ENCODE data around the gene UGT2B17. TPM values are rescaled to one million over a fixed set of nuclear protein-coding genes. Genes with fewer than 3 reads are reported as not detected.

Gene UGT2B17
- total RNA-seq, 1 experiment from 2014 or later = not detected

GRCh38 chr4:68582339-68582717 is 6.2 kb upstream of the UGT2B17 start:
- ATAC-seq = no peak
- no peaks in the 10 kb centered on the region for H3K36me3 ChIP-seq (ENCODE audit: control insufficient read depth, insufficient read depth, low read length)

GRCh38 chr4:68581383-68582338 is 5.5 kb upstream of the UGT2B17 start:
- ATAC-seq (no peak), DNase-seq (ENCODE audit: low read depth, low spot score) (no peak)
- CTCF ChIA-PET = no interaction called here
- intact Hi-C loops (cut with micrococcal nuclease; ENCODE audit: unreplicated experiment) = no loop called here
- in situ Hi-C loops (cut with HindIII; ENCODE audit: low pct_unique_long_range_greater_than_20kb, low sequenced_read_pairs) = no loop called here
- Histone ChIP-seq H3K9me3 (ENCODE audit: control insufficient read depth, insufficient read depth, low read depth, low read length) (no peaks in the 10 kb centered on the region), H3K27ac (ENCODE audit: low read length) (no peak overlapping the region), H3K27me3 (ENCODE audit: control insufficient read depth, insufficient read depth, low read length) (no peaks in the 10 kb centered on the region), H3K4me1 (ENCODE audit: control insufficient read depth, insufficient read depth, low read length) (no peaks in the 10 kb centered on the region), H3K4me3 (ENCODE audit: low read depth in 2 of 2, low read length in 2 of 2) (no peak overlapping the region), H3K36me3 (ENCODE audit: control insufficient read depth, insufficient read depth, low read length) (no peaks in the 10 kb centered on the region)
- BruUV-seq (replicated peaks) = no TSS peak
- POLR2A ChIA-PET = no interaction called here
- TF ChIP-seq POLR2AphosphoS5 (IDR thresholded peaks at IDR 0.05; ENCODE audit: low read depth, low read length) (no peak), SIN3A (IDR thresholded peaks at IDR 0.05; ENCODE audit: borderline replicate concordance, insufficient read depth, low read depth, low read length) (no peak), TCF7L2 (IDR thresholded peaks at IDR 0.05; ENCODE audit: low read depth, low read length) (no peak), REST (IDR thresholded peaks at IDR 0.05; ENCODE audit: insufficient read depth in 1 of 2, low read depth in 2 of 2, low read length in 1 of 2) (no peak)

More at GRCh38 chr4:68582339-68582717, 6.2 kb upstream of the UGT2B17 start:
- in situ Hi-C loops (cut with HindIII; ENCODE audit: low pct_unique_long_range_greater_than_20kb, low sequenced_read_pairs) = no loop called here
- no peak overlapping the region for H3K4me3 ChIP-seq (ENCODE audit: low read depth in 2 of 2, low read length in 2 of 2)
- CTCF ChIA-PET = no interaction called here
- H3K27ac ChIP-seq (ENCODE audit: low read length) = no peak overlapping the region
- no TSS peak for BruUV-seq (replicated peaks)
- DNase-seq (ENCODE audit: low read depth, low spot score) = no peak
- no peaks in the 10 kb centered on the region for H3K4me1 ChIP-seq (ENCODE audit: control insufficient read depth, insufficient read depth, low read length)
- no peaks in the 10 kb centered on the region for H3K27me3 ChIP-seq (ENCODE audit: control insufficient read depth, insufficient read depth, low read length)
- TF ChIP-seq TCF7L2 (IDR thresholded peaks at IDR 0.05; ENCODE audit: low read depth, low read length) (no peak), POLR2AphosphoS5 (IDR thresholded peaks at IDR 0.05; ENCODE audit: low read depth, low read length) (no peak), REST (IDR thresholded peaks at IDR 0.05; ENCODE audit: insufficient read depth in 1 of 2, low read depth in 2 of 2, low read length in 1 of 2) (no peak), SIN3A (IDR thresholded peaks at IDR 0.05; ENCODE audit: borderline replicate concordance, insufficient read depth, low read depth, low read length) (no peak), CTCF (IDR thresholded peaks at IDR 0.05) (no peak)
- POLR2A ChIA-PET = no interaction called here
- intact Hi-C loops (cut with micrococcal nuclease; ENCODE audit: unreplicated experiment) = no loop called here
- H3K9me3 ChIP-seq (ENCODE audit: control insufficient read depth, insufficient read depth, low read depth, low read length) = no peaks in the 10 kb centered on the region

Measured in Panc1 (cell line).